Gastrocnemius medialis (tissue), 4 donors: ENCODE data around the gene SLC7A6.

Source experiments
- POLR2A ChIP-seq, 2 donors: fragments of 450-650 bp; IDR thresholded peaks; one replicate each; pipeline ENCODE4 v1.6.1; 2017; ENCODE audit warnings: antibody characterized with exemption in 2 of 2, mild to moderate bottlenecking in 2 of 2, moderate library complexity in 2 of 2
- TF ChIP-seq, protein P1 (sequence below), 5 experiments: fragments of 450-650 bp in 3 of 5; fragments of 200-600 bp in 2 of 5; sonication (generic) in 2 of 5; IDR thresholded peaks in 4 of 5; conservative IDR thresholded peaks in 1 of 5; 1 replicate in 4 of 5; 2 replicates in 1 of 5; pipeline ENCODE4 v1.5.1; 2016 to 2019; ENCODE audit warnings: antibody characterized with exemption in 5 of 5, mild to moderate bottlenecking in 3 of 5, moderate library complexity in 3 of 5

DNA sequence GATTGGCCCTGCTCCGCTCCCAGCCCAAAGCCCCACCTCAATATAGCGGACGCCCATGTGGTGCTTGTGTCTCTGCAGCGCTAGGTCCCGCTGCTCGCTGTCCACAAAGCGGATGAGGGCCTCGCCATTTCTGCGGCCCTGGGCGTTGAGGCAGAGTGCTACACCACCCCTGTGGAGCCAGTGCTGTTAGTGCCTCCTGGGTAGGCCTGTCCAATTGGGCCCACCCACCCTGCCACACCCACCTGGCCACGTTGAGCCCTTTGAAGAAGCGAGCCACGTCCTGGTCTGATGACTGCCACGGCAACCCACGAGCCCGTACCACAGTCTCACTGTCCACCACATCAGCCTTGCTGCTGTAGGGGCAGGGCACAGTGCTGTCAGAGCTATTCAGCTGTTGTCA, 32.0 kb upstream of the SLC7A6 start:
- TF ChIP-seq, protein P1, sequence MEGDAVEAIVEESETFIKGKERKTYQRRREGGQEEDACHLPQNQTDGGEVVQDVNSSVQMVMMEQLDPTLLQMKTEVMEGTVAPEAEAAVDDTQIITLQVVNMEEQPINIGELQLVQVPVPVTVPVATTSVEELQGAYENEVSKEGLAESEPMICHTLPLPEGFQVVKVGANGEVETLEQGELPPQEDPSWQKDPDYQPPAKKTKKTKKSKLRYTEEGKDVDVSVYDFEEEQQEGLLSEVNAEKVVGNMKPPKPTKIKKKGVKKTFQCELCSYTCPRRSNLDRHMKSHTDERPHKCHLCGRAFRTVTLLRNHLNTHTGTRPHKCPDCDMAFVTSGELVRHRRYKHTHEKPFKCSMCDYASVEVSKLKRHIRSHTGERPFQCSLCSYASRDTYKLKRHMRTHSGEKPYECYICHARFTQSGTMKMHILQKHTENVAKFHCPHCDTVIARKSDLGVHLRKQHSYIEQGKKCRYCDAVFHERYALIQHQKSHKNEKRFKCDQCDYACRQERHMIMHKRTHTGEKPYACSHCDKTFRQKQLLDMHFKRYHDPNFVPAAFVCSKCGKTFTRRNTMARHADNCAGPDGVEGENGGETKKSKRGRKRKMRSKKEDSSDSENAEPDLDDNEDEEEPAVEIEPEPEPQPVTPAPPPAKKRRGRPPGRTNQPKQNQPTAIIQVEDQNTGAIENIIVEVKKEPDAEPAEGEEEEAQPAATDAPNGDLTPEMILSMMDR (IDR thresholded peaks at IDR 0.05 in 4 of 5, conservative IDR thresholded peaks at IDR 0.05 in 1 of 5): no peak
- no peak for TF ChIP-seq POLR2A (IDR thresholded peaks at IDR 0.05)
